Esophagus (tissue), 2 donors: ENCODE data around the gene LILRB2. TPM values are rescaled to one million over a fixed set of nuclear protein-coding genes. Genes with fewer than 3 reads are reported as not detected.
"Not testable (repeated sequence)": the region's sequence is repeated elsewhere in the genome, so short reads cannot be mapped to it uniquely, and the experiment has no call there.

Experiments
- H3K27ac ChIP-seq, 2 donors: one replicate each; pipeline ENCODE4 v1.5.1; 2013; ENCODE audit warnings: low read depth in 2 of 2, mild to moderate bottlenecking in 2 of 2, inconsistent platforms in 1 of 2, low read length in 1 of 2, moderate library complexity in 1 of 2
- H3K27me3 ChIP-seq, 2 donors: one replicate each; pipeline ENCODE4 v1.6.1; 2013; ENCODE audit warnings: low read length in 2 of 2, control low read depth in 1 of 2, mild to moderate bottlenecking in 1 of 2; ENCODE audit not compliant: insufficient read depth in 2 of 2, control insufficient read depth in 1 of 2
- H3K36me3 ChIP-seq, 2 donors: one replicate each; pipeline ENCODE4 v1.6.1; 2013; ENCODE audit warnings: low read length in 1 of 2; ENCODE audit not compliant: control insufficient read depth in 2 of 2, insufficient read depth in 2 of 2
- H3K4me1 ChIP-seq, 2 donors: one replicate each; pipeline ENCODE4 v1.6.1; 2013; ENCODE audit warnings: low read length in 1 of 2; ENCODE audit not compliant: control insufficient read depth in 2 of 2, insufficient read depth in 2 of 2
- H3K4me3 ChIP-seq, 2 donors: one replicate each; pipeline ENCODE4 v1.5.1; 2013; ENCODE audit warnings: low read length in 2 of 2, mild to moderate bottlenecking in 2 of 2, low read depth in 1 of 2, moderate library complexity in 1 of 2
- H3K9me3 ChIP-seq, 2 donors: one replicate each; pipeline ENCODE4 v1.6.1; 2013; ENCODE audit warnings: mild to moderate bottlenecking in 2 of 2, low read depth in 1 of 2, low read length in 1 of 2, moderate library complexity in 1 of 2; ENCODE audit not compliant: control insufficient read depth in 2 of 2, insufficient read depth in 1 of 2
- WGBS, 2 donors: extraction: QIAGEN DNeasy Blood & Tissue Kit; methylation state at CpG; one replicate each; pipeline ENCODE4 v1.1.7; 2013; 5-methylcytosine and 5-hydroxymethylcytosine counted together
- polyA plus RNA-seq, 2 donors: library from polyadenylated mRNA; stranded (reverse); fragments of 200-250 nt; gene quantifications; one replicate each; pipeline ENCODE4 v1.2.3, GENCODE V29; 2013
- donor health status: healthy with polysubstance abuse.
- donor health status: Bipolar disorder and iron deficiency.

LILRB2 gene
- polyA plus RNA-seq, 2 donors: 0.39 to 0.67 TPM

DNA sequence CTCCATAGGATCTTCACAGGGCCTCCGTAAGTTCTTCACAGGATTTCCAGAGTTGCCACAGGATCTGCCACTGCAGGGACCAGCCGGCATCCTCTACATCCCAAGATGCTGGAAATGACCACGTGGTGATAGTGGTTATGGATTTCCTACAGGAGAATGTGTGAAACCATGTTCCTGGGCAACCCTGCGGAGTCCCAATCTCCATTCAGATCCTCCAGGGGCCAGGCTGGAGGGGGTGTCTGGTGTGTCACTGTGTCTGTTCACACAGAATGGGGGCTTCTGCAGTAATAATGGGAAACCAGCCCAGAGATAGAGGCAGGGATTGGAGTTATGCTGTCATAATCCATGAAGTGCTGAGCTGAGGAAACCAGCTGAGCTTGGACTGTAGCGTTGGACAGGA lies 47.0 kb downstream of the LILRB2 start:
- Histone ChIP-seq H3K27ac (no peak overlapping the region), H3K9me3 (no peaks in the 10 kb centered on the region)

DNA sequence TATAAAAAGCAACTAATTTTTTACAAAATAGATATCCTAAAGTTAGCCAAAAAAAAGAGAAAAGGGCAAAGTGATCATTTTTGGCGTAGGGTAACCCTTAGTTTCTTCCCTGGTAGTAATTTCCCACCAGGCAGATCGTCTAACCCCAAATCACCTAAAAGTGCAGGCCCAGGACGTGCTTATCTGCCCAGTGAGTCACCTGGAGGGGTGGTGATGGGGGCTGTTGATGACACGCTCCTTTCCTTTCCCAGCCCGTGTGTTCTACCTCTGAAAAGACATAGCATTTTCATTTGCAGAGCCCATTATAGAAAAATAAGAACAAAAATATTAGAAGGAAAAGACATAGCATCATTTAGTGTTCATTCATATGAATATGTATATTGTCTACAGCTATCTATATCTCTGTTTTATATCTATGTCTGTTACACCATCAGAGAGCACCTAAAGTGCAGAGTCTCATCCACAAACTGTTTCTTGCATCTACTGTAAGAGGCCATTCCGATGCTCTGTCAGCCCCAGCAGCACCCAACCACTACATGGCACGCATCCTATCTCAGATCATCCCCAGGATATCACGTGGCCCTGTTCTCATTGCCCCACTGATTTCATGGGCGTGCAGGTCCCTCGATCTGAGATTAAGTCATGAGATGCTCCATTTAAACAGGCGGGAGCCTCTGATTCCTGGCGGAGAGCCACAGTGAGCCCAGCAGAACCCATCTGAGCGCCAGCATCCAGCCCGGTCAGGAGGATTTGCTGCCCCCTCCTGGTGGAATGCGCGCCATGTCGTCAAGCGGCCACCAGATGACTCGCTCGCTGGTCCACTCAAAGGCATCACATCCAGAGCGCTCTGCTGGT lies 49.6 kb downstream of the LILRB2 start:
- WGBS, 2 donors: 18 to 21% methylated on average over 21 of the region's 21 CpGs
- no peaks in the 10 kb centered on the region for H3K4me1 ChIP-seq
- H3K27me3 ChIP-seq: no peaks in the 10 kb centered on the region
- H3K36me3 ChIP-seq: no peaks in the 10 kb centered on the region
- no peak overlapping the region for H3K4me3 ChIP-seq
- H3K27ac ChIP-seq: no peak overlapping the region
- H3K9me3 ChIP-seq: no peaks in the 10 kb centered on the region

More for the DNA sequence above, 47.0 kb downstream of the LILRB2 start:
- no peaks in the 10 kb centered on the region for H3K36me3 ChIP-seq
- no peak overlapping the region for H3K4me3 ChIP-seq
- no peaks in the 10 kb centered on the region for H3K4me1 ChIP-seq
- no peaks in the 10 kb centered on the region for H3K27me3 ChIP-seq
- 43 to 63% methylated on average over 5 of the region's 5 CpGs for WGBS, 2 donors

DNA sequence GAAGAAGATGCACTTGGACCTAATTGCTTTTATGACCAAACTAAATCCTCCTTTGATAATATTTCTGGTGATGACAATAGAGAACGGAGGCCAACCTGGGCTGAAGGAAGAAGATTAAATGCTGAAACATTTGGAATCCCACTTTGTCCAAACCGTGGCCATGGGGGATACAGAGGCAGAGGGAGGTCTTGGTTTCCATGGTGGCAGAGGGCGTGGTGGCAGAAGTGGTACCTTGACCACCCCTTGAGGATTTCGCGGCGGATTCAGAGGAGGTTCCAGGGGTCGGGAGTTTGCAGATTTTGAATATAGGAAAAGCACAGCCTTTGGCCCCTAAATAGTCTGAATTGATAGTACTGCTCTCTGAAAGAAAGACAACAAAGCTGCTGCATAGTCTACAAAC lies 50.9 kb downstream of the LILRB2 start:
- Histone ChIP-seq H3K9me3 (no peaks in the 10 kb centered on the region), H3K4me1 (no peaks in the 10 kb centered on the region), H3K4me3 (no peak overlapping the region), H3K27me3 (no peaks in the 10 kb centered on the region), H3K27ac (no peak overlapping the region), H3K36me3 (no peaks in the 10 kb centered on the region)
- WGBS, 2 donors: 79 to 85% methylated on average over 7 of the region's 7 CpGs

DNA sequence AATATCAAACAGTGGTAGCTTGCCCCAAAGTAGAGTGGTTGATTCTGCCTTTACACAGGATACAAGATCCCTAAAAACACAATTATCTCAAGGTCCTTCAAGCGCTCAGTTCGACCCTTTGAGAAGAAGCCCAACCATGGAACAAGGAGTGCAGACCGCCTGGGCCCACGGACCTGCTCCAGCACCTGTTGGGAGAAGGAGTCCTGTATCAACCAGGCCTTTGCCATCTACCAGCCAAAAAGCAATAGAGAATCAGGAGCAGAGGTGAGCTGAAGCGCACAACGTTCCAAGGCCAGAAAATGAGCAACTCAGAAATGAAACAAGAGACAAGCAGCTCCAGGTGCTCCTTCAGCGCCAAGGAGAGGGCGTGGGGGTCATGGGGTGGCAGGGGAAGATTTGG lies 51.8 kb downstream of the LILRB2 start:
- 87 to 90% methylated on average over 8 of the region's 8 CpGs for WGBS, 2 donors
- Histone ChIP-seq H3K9me3 (no peaks in the 10 kb centered on the region), H3K27ac (no peak overlapping the region), H3K4me1 (no peaks in the 10 kb centered on the region), H3K36me3 (no peaks in the 10 kb centered on the region), H3K27me3 (no peaks in the 10 kb centered on the region), H3K4me3 (no peak overlapping the region)

DNA sequence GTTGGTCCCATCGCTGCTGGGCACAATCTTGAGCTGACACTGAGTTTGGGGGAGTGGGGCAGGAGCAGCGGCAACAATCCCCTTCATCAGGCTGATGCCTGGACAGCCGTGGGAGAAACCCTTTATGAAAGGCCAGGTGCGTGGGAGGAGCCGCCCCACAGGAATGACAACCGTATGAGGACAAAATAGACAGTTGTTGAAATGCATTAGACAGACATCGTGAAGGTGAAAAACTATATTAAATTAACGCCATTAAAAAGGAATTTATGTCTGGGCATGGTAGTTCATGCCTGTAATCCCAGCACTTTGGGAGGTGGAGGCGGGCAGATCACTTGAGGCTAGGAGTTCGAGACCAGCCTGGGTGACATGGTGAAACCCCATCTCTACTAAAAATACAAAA lies 56.3 kb downstream of the LILRB2 start:
- WGBS, 2 donors: 76% methylated on average over 8 to 10 of the region's 10 CpGs
- H3K27me3 ChIP-seq, H3K9me3 ChIP-seq, H3K4me3 ChIP-seq, H3K36me3 ChIP-seq, H3K4me1 ChIP-seq, H3K27ac ChIP-seq: not testable (repeated sequence)

DNA sequence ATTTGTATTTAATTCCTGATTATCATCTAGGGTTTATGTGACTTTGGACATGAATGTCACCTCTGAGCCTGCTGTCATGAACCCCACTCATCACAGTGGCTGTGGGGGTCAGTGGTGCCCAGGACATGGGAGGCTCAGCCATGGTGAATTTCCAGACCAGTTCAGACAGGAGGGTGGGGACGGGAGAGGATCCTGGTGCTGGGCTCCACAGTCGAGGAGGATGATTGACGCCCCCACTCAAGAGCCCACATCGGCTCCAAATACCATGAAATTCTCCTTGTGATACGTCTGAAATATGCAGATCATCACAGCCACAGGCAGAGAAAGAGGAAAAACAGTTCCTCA lies 57.0 kb downstream of the LILRB2 start:
- H3K27ac ChIP-seq, H3K4me1 ChIP-seq, H3K27me3 ChIP-seq, H3K36me3 ChIP-seq, H3K9me3 ChIP-seq, H3K4me3 ChIP-seq: not testable (repeated sequence)
- WGBS, 2 donors: 58 to 62% methylated on average over 5 of the region's 5 CpGs

Other genes with a start within 250 kb of the LILRB2 start
- gene VSTM1, start 217.2 kb downstream of the LILRB2 start, polyA plus RNA-seq: not detected
- gene TARM1, start 199.7 kb downstream of the LILRB2 start, polyA plus RNA-seq: not detected
- gene OSCAR, start 180.3 kb downstream of the LILRB2 start, polyA plus RNA-seq: 1 to 10 TPM in 1 of 2 donors, under 1 TPM in 1; 0.73 to 1.0 TPM
- 100 to 1,000 TPM; 147 to 303 TPM for gene NDUFA3, start 178.3 kb downstream of the LILRB2 start, polyA plus RNA-seq
- 10 to 100 TPM; 11.8 to 13.2 TPM for gene TFPT, start 165.5 kb downstream of the LILRB2 start, polyA plus RNA-seq
- gene PRPF31, start 165.4 kb downstream of the LILRB2 start, polyA plus RNA-seq: 10 to 100 TPM; 38.9 to 44.3 TPM
- 10 to 100 TPM; 21.3 to 23.0 TPM for gene CNOT3, start 143.3 kb downstream of the LILRB2 start, polyA plus RNA-seq
- 1 to 10 TPM; 4.9 to 7.0 TPM for gene LENG1, start 121.4 kb downstream of the LILRB2 start, polyA plus RNA-seq
- 10 to 100 TPM in 1 of 2 donors, 1 to 10 TPM in 1; 2.9 to 11.0 TPM for gene TMC4, start 108.0 kb downstream of the LILRB2 start, polyA plus RNA-seq
- 10 to 100 TPM; 21.4 to 22.0 TPM for gene MBOAT7, start 91.5 kb downstream of the LILRB2 start, polyA plus RNA-seq
- gene TSEN34, start 89.8 kb downstream of the LILRB2 start, polyA plus RNA-seq: 10 to 100 TPM; 17.9 to 55.0 TPM
- 1,000 to 10,000 TPM; 2,177 to 3,000 TPM for gene RPS9, start 80.3 kb downstream of the LILRB2 start, polyA plus RNA-seq
- under 1 TPM; 0.63 to 0.75 TPM for gene LILRB3, start 58.1 kb downstream of the LILRB2 start, polyA plus RNA-seq
- under 1 TPM; 0.08 to 0.26 TPM for gene LILRA6, start 38.3 kb downstream of the LILRB2 start, polyA plus RNA-seq
- gene LILRB5, start 23.8 kb downstream of the LILRB2 start, polyA plus RNA-seq: under 1 TPM; 0.63 to 0.92 TPM
- under 1 TPM; 0.12 to 0.34 TPM for gene LILRA5, start 32.1 kb upstream of the LILRB2 start, polyA plus RNA-seq
- gene LILRA4, start 58.1 kb upstream of the LILRB2 start, polyA plus RNA-seq: under 1 TPM in 1 of 2 donors, not detected in 1; 0.06 TPM
- gene LAIR1, start 83.8 kb upstream of the LILRB2 start, polyA plus RNA-seq: 1 to 10 TPM; 1.9 to 2.0 TPM
- gene TTYH1, start 134.4 kb upstream of the LILRB2 start, polyA plus RNA-seq: 1 to 10 TPM in 1 of 2 donors, under 1 TPM in 1; 0.82 to 3.7 TPM
- gene LENG8, start 168.1 kb upstream of the LILRB2 start, polyA plus RNA-seq: 100 to 1,000 TPM in 1 of 2 donors, 10 to 100 TPM in 1; 55.3 to 137 TPM
- 1 to 10 TPM; 4.4 to 5.8 TPM for gene LENG9, start 182.7 kb upstream of the LILRB2 start, polyA plus RNA-seq
- gene CDC42EP5, start 192.2 kb upstream of the LILRB2 start, polyA plus RNA-seq: 10 to 100 TPM in 1 of 2 donors, 1 to 10 TPM in 1; 7.0 to 13.1 TPM
- gene LAIR2, start 221.7 kb upstream of the LILRB2 start, polyA plus RNA-seq: under 1 TPM in 1 of 2 donors, not detected in 1; 0.08 TPM